A549 (cell line): ENCODE measurements around the gene CCL4L2. TPM values are rescaled to one million over a fixed set of nuclear protein-coding genes. Genes with fewer than 3 reads are reported as not detected.
"Not testable (repeated sequence)": the region's sequence is repeated elsewhere in the genome, so short reads cannot be mapped to it uniquely, and the experiment has no call there.

ENCODE experiments used
- ATAC-seq, 2 experiments: fragments of 200-7000 bp in 1 of 2; fragments of >200 bp in 1 of 2; cut with Nextera tagmentation in 1 of 2; cut with Tn5 transposase in 1 of 2; 3 replicates each; pipeline versions ENCODE4 v1.8.0 to v1.9.1; 2018 to 2020; ENCODE audit warnings: mild to moderate bottlenecking in 1 of 2, moderate library complexity in 1 of 2
- CTCF ChIA-PET: fragments of 300-600 bp; sonication (Branson Sonifier 250); formaldehyde crosslinking; extraction: SDS; loops from one replicate; lab custom pipeline; 2021; ENCODE audit warnings: antibody characterized with exemption, inconsistent platforms; lab: Yijun Ruan, JAX
- POLR2A ChIA-PET: fragments of 350-600 bp; formaldehyde crosslinking; extraction: SDS; loops from one replicate; lab custom pipeline; 2021; ENCODE audit warnings: antibody characterized with exemption, inconsistent platforms; lab: Yijun Ruan, JAX
- DNase-seq, 2 experiments: peaks; one replicate each; pipeline versions ENCODE4 v3.0.0 to v3.0.0-alpha.2; 2011 to 2016; ENCODE audit warnings: low read depth in 1 of 2, low spot score in 1 of 2
- FAIRE-seq: peaks from 2 replicates; lab custom pipeline; 2011; peaks lifted over from hg19 to GRCh38; lab: Jason Lieb, UNC
- H3K27ac ChIP-seq, 2 experiments: fragments of >200 bp; sonication (Bioruptor Twin); formaldehyde crosslinking; 3 replicates each; pipeline ENCODE4 v1.5.1; 2016 to 2017
- H3K4me1 ChIP-seq: fragments of >200 bp; sonication (Bioruptor Twin); formaldehyde crosslinking; 3 replicates; pipeline ENCODE4 v1.6.1; 2016
- H3K4me2 ChIP-seq: fragments of >200 bp; sonication (Bioruptor Twin); formaldehyde crosslinking; 3 replicates; pipeline ENCODE4 v1.6.1; 2016
- H3K4me3 ChIP-seq: fragments of >200 bp; sonication (Bioruptor Twin); formaldehyde crosslinking; 3 replicates; pipeline ENCODE4 v1.5.1; 2016
- H3K9me3 ChIP-seq: fragments of >200 bp; sonication (Bioruptor Twin); formaldehyde crosslinking; 3 replicates; pipeline ENCODE4 v1.6.1; 2016
- CBX2 ChIP-seq: fragments of 200-600 bp; sonication (generic); IDR thresholded peaks from 2 replicates; pipeline ENCODE4 v1.6.1; 2016; ENCODE audit warnings: low read depth, mild to moderate bottlenecking, borderline replicate concordance
- EP300 ChIP-seq, 2 experiments: fragments of >200 bp; sonication (Bioruptor Twin); formaldehyde crosslinking; IDR thresholded peaks; 2 replicates in 1 of 2; 3 replicates in 1 of 2; pipeline ENCODE4 v1.6.1; 2016 to 2017
- FOSL2 ChIP-seq, 2 experiments: fragments of 450-650 bp in 1 of 2; fragments of >200 bp in 1 of 2; sonication (Bioruptor Twin) in 1 of 2; formaldehyde crosslinking; IDR thresholded peaks; 2 replicates each; pipeline versions ENCODE4 v1.5.0 to v1.6.1; 2016 to 2020; ENCODE audit warnings: mild to moderate bottlenecking in 1 of 2, moderate library complexity in 1 of 2
- FOXS1 ChIP-seq: fragments of 250-450 bp; sonication (Bioruptor Pico); IDR thresholded peaks from 2 replicates; pipeline ENCODE4 v1.5.0; 2020; ENCODE audit warnings: mild to moderate bottlenecking, moderate library complexity
- HDAC2 ChIP-seq: fragments of 200-600 bp; sonication (generic); IDR thresholded peaks from 2 replicates; pipeline ENCODE4 v1.6.1; 2016
- HOXA7 ChIP-seq: fragments of 250-450 bp; sonication (Bioruptor Pico); IDR thresholded peaks from 2 replicates; pipeline ENCODE4 v1.5.0; 2020; ENCODE audit warnings: mild to moderate bottlenecking, moderate library complexity
- HOXB5 ChIP-seq: fragments of 250-450 bp; sonication (Bioruptor Pico); IDR thresholded peaks from 2 replicates; pipeline ENCODE4 v1.5.0; 2020; ENCODE audit warnings: mild to moderate bottlenecking, moderate library complexity
- JUNB ChIP-seq: fragments of >200 bp; sonication (Bioruptor Twin); formaldehyde crosslinking; IDR thresholded peaks from 2 replicates; pipeline ENCODE4 v1.6.1; 2016
- KDM5A ChIP-seq: fragments of 200-600 bp; sonication (generic); IDR thresholded peaks from 2 replicates; pipeline ENCODE4 v1.6.1; 2016; ENCODE audit warnings: antibody characterized with exemption, mild to moderate bottlenecking
- MYC ChIP-seq: IDR thresholded peaks from 2 replicates; pipeline ENCODE4 v1.6.1; 2012; ENCODE audit warnings: mild to moderate bottlenecking, inconsistent platforms, low read length, improper control_type of control experiment, borderline replicate concordance
- NR3C1 ChIP-seq: fragments of >200 bp; sonication (Bioruptor Twin); formaldehyde crosslinking; IDR thresholded peaks from 3 replicates; pipeline ENCODE4 v1.6.1; 2017
- RCOR1 ChIP-seq: fragments of 150-350 bp; IDR thresholded peaks from 2 replicates; pipeline ENCODE4 v1.6.1; 2014; ENCODE audit warnings: antibody characterized with exemption, low read length, low read depth
- RNF2 ChIP-seq: fragments of 200-600 bp; sonication (generic); IDR thresholded peaks from 2 replicates; pipeline ENCODE4 v1.6.1; 2016; ENCODE audit warnings: low read depth, mild to moderate bottlenecking, antibody characterized with exemption, moderate library complexity, borderline replicate concordance
- TFCP2L1 ChIP-seq: fragments of 250-450 bp; sonication (Bioruptor Pico); IDR thresholded peaks from 2 replicates; pipeline ENCODE4 v1.5.0; 2021; ENCODE audit warnings: mild to moderate bottlenecking
- TP53 ChIP-seq: fragments of 250-450 bp; sonication (Bioruptor Pico); IDR thresholded peaks from 2 replicates; pipeline ENCODE4 v1.5.0; 2021; ENCODE audit warnings: mild to moderate bottlenecking, moderate library complexity
- ZFP36 ChIP-seq: fragments of 450-650 bp; IDR thresholded peaks from 2 replicates; pipeline ENCODE4 v1.6.1; 2014; ENCODE audit warnings: borderline replicate concordance; ENCODE audit not compliant: partially characterized antibody
- whole genome bisulfite sequencing: methylation state at CpG from one replicate; pipeline ENCODE4 v1.1.6; 2017; ENCODE audit errors: missing lambda C conversion rate; 5-methylcytosine and 5-hydroxymethylcytosine counted together
- polyA plus RNA-seq, 4 experiments: library from polyadenylated mRNA; depleted of rRNA in 3 of 4; stranded (reverse); fragments of >200 nt; fragmentation: RNase III in 1 of 4; extraction: RNeasy Plus Mini Kit Qiagen cat#74134 plus additional on column Dnase treatment in 1 of 4; gene quantifications; 2 replicates in 3 of 4; 3 replicates in 1 of 4; pipeline ENCODE4 v1.2.3, GENCODE V29; 2011 to 2017
- TF ChIP-seq, protein P1 (sequence below): fragments of 250-450 bp; sonication (Bioruptor Pico); IDR thresholded peaks from 2 replicates; pipeline ENCODE4 v1.5.0; 2020; ENCODE audit warnings: low read depth, mild to moderate bottlenecking, moderate library complexity
- TF ChIP-seq, protein P2 (sequence below): fragments of 450-650 bp; IDR thresholded peaks from 2 replicates; pipeline ENCODE4 v1.6.1; 2014; ENCODE audit warnings: antibody characterized with exemption

The CCL4L2 gene
- polyA plus RNA-seq, 2 of the 4 experiments (the other 2 are of a cell fraction): not detected

DNA sequence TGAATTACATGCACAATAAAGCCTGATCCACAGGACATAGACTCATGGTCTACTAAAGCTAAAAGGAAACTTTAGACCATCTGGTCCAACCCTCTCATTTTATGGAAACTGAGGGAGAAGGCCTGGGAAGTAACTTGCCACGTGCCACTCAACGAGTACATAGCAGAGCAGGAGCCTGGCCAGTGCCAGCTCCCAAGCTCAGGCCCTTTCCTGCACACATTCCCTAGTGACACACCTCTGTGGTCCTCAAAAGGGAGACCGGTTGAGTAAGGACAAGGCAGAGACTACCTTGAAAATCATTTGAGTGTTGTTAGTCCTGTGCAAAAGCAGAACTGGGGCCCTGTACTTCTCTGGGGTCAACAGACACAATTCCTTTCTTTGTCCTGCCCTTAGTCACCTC, 2.8 kb downstream of the CCL4L2 start (continued):
- TF ChIP-seq MYC: no peak
- no peak for TF ChIP-seq NR3C1
- no peak for TF ChIP-seq EP300 (IDR thresholded peaks at IDR 0.05)
- no peak for TF ChIP-seq ZFP36
- TF ChIP-seq RNF2: no peak
- TF ChIP-seq, all 56 proteins: peak for 0

DNA sequence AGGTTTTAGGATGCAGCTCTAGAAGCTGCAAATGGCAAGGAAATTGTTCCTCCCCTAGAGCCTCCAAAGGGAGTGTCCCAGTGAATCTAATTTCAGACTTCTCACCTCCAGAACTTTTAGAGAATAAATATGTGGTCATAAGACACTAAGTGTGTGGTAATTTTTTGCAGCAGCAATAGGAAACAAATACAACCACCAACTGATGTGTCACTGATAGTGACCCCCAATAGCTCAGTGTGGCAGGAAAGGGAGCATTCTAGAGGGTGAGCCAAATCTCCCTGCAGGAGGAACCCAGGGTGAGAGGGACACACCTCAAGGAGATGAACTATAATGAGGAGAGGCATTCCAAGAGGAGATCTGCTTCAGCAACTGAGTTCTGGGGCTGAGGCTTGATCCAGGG, 4.1 kb downstream of the CCL4L2 start:
- Histone ChIP-seq H3K4me2 (no peak overlapping the region), H3K27ac (no peak overlapping the region)
- no peak for ATAC-seq
- ChIA-PET CTCF (no interaction called here), POLR2A (no interaction called here)
- TF ChIP-seq RCOR1 (no peak), CBX2 (no peak), HDAC2 (no peak), HOXB5 (CRISPR knock-in tag) (no peak), HOXA7 (CRISPR knock-in tag) (no peak), KDM5A (no peak), FOXS1 (CRISPR knock-in tag) (no peak), MYC (no peak), TFCP2L1 (CRISPR knock-in tag) (no peak), TP53 (CRISPR knock-in tag) (no peak), JUNB (no peak), FOSL2 (IDR thresholded peaks at IDR 0.05) (no peak), FOSL2 (CRISPR knock-in tag; IDR thresholded peaks at IDR 0.05) (no peak)
- TF ChIP-seq, protein P1, sequence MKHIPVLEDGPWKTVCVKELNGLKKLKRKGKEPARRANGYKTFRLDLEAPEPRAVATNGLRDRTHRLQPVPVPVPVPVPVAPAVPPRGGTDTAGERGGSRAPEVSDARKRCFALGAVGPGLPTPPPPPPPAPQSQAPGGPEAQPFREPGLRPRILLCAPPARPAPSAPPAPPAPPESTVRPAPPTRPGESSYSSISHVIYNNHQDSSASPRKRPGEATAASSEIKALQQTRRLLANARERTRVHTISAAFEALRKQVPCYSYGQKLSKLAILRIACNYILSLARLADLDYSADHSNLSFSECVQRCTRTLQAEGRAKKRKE (CRISPR knock-in tag): no peak
- TF ChIP-seq, protein P2, sequence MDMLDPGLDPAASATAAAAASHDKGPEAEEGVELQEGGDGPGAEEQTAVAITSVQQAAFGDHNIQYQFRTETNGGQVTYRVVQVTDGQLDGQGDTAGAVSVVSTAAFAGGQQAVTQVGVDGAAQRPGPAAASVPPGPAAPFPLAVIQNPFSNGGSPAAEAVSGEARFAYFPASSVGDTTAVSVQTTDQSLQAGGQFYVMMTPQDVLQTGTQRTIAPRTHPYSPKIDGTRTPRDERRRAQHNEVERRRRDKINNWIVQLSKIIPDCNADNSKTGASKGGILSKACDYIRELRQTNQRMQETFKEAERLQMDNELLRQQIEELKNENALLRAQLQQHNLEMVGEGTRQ: no peak
- TF ChIP-seq, all 56 proteins: peak for 0
- Histone ChIP-seq H3K9me3 (peaks cover 22% of the 10 kb centered on the region), H3K4me1 (no peaks in the 10 kb centered on the region), H3K4me3 (no peak overlapping the region)
- DNase-seq (no peak), FAIRE-seq (no peak)

DNA sequence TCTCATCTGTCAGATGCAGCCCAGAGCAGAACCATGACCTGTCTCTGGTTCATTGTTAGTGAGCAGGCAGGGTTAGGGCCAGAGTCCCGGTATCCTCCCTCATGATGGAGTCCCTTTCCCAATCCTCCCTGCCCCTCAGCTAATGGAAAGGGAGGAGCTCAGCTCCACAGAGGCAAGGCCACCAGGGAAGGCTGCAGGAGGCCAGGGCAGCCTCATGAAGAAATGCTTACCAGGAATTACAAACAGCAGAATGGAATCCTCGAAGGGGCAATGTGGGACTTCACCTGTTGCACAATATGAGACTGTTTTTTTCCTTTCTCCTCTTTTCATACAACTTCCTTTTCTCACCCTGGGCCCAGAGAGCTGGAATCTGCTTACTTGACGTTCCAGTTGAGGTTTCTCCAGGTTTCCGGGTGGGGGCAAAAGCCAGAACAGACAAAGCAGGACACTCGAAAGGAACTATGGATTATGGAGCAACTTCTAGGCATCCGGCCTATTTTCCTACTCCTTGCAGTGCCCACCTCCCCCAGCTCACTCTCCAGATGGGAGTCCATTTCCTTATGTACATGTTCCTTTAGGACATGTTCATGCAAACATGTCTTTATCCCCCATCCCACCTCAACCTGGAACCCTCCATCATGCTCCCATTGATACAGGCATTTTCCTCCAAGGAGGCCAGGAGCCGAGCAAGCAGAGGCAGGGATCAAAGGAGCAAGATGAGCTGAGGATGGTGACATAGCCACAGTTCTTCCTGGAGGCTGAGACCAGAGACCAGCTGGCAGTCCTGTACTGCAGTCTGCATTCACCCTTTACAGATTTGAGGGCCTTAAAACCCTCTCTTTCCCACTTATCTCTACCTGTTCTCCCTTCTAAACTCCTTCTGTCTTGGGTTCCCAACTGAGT, 4.8 kb downstream of the CCL4L2 start:
- H3K4me2 ChIP-seq, POLR2A ChIA-PET, H3K27ac ChIP-seq, FAIRE-seq, DNase-seq, H3K4me3 ChIP-seq, H3K4me1 ChIP-seq: not testable (repeated sequence)
- 14% methylated on average over 7 of the region's 7 CpGs for WGBS
- ATAC-seq: 0 out of 6 replicates have a peak, but pooled peaks of 1 of the 2 experiments have one; percentile 20
- peaks cover 25% of the 10 kb centered on the region for H3K9me3 ChIP-seq
- CTCF ChIA-PET: interaction anchor here (0.6 to 1.0 kb wide), 2 partner anchors 240 to 244 kb away, joined by 3 read pairs; no protein-coding TSS in a partner anchor

DNA sequence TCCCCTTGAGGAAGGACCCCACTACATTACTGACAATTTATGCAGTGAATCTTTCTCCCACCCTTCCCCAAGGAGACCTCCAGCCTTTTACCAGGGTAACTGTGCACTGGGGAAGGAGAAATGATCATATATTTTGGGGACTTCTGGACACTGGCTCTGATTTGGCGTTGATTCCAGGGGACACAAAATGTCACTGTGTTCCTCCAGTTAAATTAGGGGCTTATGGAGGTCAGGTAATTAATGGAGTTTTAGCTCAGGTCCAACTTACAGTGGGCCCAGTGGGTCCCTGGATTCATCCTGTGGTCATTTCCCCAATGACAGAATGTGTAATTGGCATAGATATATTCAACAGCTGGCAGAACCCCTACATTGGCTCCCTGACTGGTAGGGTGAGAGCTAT, 8.7 kb downstream of the CCL4L2 start:
- H3K4me3 ChIP-seq, H3K27ac ChIP-seq, POLR2A ChIA-PET, DNase-seq, H3K4me1 ChIP-seq, FAIRE-seq, H3K4me2 ChIP-seq, ATAC-seq: not testable (repeated sequence)
- CTCF ChIA-PET: interaction anchor here (1.0 kb wide), 1 partner anchor 263 kb away, joined by 3 read pairs; no protein-coding TSS in a partner anchor
- WGBS: 5% methylated on average over 1 of the region's 1 CpG
- H3K9me3 ChIP-seq: peaks cover 25% of the 10 kb centered on the region

DNA sequence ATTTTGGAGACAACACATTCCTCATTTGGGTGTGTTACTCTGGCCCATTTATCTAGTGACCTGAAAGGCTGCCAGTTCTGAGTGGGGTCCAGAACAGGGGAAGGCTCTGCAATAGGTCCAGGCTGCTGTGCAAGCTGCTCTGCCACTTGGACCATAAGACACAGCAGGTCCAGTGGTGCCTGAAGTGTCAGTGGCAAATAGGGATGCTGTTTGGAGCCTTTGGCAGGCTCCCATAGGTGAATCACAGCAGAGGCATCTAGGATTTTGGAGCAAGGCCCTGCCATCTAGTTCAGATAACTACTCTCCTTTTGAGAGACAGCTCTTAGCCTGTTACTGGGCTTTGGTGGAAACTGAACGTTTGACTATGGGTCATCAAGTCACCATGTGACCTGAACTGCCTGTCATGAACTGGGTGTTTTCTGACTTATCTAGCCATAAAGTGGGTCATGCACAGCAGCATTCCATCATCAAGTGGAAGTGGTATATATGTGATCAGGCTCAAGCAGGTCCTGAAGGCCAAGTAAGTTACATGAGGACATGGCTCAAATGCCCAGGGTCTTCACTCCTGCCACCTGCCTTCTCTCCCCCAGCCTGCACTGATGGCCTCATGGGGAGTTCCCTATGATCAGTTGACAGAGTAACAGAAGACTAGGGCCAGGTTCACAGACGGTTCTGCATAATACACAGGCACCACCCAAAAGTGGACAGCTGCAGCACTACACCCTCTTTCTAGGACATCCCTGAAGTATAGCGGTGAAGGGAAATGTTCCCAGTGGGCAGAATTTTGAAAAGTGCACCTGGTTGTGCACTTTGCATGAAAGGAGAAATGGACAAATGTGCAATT, 10.1 kb downstream of the CCL4L2 start:
- FAIRE-seq, CTCF ChIA-PET, H3K4me3 ChIP-seq, H3K27ac ChIP-seq, H3K4me1 ChIP-seq, ATAC-seq, DNase-seq, POLR2A ChIA-PET, H3K4me2 ChIP-seq: not testable (repeated sequence)
- H3K9me3 ChIP-seq: peaks cover 25% of the 10 kb centered on the region
- WGBS: 0% methylated on average over 3 of the region's 3 CpGs

DNA sequence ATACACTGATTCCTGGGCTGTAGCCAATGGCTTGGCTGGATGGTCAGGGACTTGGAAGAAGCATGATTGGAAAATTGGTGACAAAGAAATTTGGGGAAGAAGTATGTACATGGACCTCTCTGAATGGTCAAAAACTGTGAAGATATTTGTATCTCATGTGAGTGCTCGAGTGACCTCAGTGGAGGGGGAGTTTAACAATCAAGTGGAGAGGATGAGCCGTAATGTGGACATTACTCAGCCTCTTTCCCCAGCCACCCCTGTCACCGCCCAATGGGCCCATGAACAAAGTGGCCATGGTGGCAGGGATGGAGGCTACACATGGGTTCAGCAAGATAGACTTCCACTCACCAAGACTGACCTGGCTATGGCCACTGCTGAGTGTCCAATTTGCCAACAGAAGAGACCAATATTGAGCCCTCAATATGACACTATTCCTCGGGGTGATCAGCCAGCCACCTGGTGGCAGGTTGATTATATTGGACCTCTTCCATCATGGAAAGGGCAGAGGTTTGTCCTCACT, 10.8 kb downstream of the CCL4L2 start:
- H3K27ac ChIP-seq, H3K4me3 ChIP-seq, CTCF ChIA-PET, DNase-seq, H3K4me1 ChIP-seq, FAIRE-seq, H3K4me2 ChIP-seq, ATAC-seq, POLR2A ChIA-PET: not testable (repeated sequence)
- peaks cover 23% of the 10 kb centered on the region for H3K9me3 ChIP-seq
- 30% methylated on average over 4 of the region's 4 CpGs for WGBS
